Ramos (cell line): ENCODE results near the gene XPO6.
"Not testable (repeated sequence)": the region's sequence is repeated elsewhere in the genome, so short reads cannot be mapped to it uniquely, and the experiment has no call there.

Experiments used
- in situ Hi-C: fragments of 300-500 bp; cut with MboI; formaldehyde crosslinking; loops from one replicate; pipeline ENCODE4 v1.14.3; 2022; ENCODE audit warnings: low sequenced_read_pairs; ENCODE audit not compliant: unreplicated experiment

Gene XPO6, protein sequence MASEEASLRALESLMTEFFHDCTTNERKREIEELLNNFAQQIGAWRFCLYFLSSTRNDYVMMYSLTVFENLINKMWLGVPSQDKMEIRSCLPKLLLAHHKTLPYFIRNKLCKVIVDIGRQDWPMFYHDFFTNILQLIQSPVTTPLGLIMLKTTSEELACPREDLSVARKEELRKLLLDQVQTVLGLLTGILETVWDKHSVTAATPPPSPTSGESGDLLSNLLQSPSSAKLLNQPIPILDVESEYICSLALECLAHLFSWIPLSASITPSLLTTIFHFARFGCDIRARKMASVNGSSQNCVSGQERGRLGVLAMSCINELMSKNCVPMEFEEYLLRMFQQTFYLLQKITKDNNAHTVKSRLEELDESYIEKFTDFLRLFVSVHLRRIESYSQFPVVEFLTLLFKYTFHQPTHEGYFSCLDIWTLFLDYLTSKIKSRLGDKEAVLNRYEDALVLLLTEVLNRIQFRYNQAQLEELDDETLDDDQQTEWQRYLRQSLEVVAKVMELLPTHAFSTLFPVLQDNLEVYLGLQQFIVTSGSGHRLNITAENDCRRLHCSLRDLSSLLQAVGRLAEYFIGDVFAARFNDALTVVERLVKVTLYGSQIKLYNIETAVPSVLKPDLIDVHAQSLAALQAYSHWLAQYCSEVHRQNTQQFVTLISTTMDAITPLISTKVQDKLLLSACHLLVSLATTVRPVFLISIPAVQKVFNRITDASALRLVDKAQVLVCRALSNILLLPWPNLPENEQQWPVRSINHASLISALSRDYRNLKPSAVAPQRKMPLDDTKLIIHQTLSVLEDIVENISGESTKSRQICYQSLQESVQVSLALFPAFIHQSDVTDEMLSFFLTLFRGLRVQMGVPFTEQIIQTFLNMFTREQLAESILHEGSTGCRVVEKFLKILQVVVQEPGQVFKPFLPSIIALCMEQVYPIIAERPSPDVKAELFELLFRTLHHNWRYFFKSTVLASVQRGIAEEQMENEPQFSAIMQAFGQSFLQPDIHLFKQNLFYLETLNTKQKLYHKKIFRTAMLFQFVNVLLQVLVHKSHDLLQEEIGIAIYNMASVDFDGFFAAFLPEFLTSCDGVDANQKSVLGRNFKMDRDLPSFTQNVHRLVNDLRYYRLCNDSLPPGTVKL

DNA sequence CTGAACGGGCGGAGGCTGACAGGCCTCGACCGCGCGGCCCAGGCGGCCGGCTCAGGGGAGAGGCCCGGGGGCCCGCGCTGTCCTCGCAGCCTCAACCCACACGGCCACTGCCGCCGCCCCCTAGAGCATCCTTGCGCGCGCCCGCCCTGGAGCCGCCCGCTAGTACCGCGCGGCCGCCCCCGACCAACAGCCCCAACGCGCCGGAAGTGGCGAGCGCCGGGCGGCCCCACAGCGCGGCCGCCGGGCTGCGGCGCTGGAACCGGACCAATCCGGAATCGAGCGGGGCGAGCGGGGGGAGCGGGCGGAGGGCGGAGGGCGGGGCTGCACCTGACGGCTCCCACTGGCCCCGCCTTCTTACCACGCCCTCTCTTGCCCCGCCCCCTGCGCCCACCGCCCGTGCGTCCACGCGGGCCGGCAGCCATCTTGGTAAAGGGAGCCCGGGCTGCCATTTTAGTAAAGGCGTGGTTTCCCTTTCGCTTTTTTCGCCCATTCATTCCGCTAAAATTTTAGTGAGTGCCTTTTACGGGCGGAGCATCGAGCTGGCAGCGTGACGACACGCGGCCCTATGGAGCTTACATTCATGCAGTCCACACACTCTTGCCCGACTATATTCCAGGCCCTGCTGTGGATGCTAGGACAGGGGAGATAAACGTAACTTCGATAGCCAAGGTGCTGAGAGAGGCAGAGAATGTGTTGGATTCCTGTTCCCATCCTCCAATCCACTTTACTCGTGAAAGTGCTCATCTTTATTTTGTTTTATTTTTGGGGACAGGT lies at the start of gene XPO6:
XPO6 (minus strand) TSS at position 208 of the 774 bp plus-strand sequence. CDS start 597 bp downstream, outside the sequence.
- in situ Hi-C loops: no loop called here

- in situ Hi-C loops: no loop called here
Measured at GRCh38 chr16:28260193-28260592, 48.4 kb upstream of the XPO6 start.

DNA sequence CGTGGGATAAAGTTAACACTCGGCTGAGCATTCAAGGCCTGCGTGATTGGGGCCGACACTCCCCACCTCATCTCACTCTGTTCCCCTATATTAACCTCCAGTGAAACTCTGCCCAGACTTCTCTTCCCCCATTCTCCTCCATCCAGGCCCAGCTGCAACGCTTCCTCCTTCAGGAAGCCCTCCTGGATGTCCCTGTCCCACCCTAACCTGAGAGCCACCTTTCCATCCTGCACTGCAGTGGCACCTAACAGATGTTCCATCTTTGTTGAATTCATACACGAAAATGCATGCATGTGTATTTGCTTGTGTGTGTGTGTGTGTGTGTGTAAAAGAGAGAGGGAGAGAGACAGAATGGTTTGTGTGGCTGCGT lies 48.0 kb upstream of the XPO6 start:
- in situ Hi-C loops: no loop called here

DNA sequence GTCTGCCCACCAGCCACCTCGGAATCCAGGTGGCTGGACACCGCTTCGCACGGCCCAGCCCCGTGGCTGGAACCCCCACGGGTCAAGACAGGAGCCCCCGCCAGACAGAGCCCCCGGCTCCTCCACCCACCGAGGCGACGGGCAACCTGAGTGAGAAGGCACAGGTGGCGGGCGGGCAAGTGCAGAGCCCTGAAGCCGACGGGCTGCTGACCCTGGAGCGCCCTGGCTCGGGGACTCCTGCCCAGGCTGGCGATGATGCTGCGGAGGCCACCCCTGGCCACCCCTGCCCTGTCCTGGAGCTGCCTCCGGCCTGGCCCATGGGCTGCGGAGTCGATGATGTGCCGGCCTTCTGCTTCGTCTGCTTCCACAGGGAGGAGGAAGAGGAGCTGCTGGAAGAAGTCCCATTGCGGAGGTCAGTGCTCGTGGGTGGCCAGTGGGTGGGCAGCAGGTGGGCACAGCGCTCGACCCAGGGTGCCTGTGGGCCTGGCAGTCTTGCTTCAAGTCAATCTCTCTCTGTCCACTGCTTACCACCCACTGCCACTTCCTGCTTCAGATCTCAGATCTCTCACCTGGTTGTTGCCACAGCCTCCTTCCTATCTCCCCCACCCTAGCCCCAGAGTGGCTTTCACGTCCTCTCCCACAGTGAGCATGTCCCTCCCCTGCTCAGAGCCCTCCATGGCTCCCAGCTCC lies 47.5 kb upstream of the XPO6 start:
- in situ Hi-C loops: no loop called here

- in situ Hi-C loops: no loop called here
Measured at GRCh38 chr16:28258567-28258966, 46.8 kb upstream of the XPO6 start.

DNA sequence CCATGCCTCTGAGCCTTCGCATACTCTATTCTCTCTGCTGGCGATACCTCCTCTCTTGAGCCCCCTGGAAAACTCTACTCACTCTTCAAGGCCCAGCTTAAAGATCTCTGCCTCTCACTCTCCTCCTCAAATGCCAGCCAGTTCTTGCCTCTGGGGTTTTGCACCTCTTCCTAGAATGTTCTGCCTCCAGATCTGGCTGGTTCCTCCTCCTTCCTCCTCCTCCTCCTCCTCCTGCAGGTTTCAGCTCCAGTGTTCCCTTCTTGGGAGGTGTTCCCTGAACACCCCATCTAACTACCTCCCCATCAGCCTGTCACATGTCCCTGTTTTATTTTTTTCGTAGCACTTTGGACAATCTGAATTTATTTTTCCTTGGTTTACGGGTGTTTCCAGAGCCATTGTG lies 45.5 kb upstream of the XPO6 start:
- in situ Hi-C loops: no loop called here

- in situ Hi-C loops: no loop called here
Measured at GRCh38 chr16:28255838-28256237, 44.1 kb upstream of the XPO6 start.

- in situ Hi-C loops: no loop called here
Measured at GRCh38 chr16:28254158-28254557, 42.4 kb upstream of the XPO6 start.

- in situ Hi-C loops: no loop called here
Measured at GRCh38 chr16:28250999-28251398, 39.2 kb upstream of the XPO6 start.

DNA sequence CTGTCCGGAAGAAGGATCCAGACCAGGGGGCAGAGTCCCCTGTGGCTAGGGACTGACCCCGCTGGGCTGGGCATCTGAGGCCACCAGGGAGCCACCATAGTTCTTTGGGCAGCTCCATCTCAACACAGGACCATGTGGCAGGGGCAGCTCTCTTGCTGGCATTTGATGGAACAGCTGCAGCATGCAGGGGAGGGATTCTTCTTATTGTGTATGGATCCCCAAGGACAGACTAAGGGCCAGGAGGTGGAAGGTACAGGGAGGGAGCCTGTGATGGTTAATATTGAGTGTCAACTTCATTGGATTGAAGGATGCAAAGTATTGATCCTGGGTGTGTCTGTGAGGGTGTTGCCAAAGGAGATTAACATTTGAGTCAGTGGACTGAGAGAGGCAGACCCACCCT lies 37.7 kb upstream of the XPO6 start:
- in situ Hi-C loops: not testable (repeated sequence)

DNA sequence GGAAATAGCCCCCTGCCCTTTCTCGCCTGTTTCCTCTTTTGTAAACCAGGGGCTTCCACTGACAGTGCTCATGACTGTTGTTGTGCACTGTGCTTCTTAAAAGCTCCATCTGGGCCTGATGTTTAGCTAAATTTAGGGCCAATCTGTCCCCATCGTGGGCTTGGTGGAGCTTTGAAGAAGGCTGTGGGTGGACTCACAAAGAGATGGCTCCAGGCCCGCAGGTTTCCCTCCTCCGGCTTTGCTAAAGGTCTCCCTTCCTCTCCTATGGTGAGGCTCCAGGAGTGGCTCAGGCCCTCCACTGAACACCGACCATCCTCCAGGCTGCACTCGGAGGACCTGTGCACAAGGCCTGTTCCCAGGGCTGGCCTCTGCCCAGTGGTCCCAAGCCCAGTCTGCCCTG lies 30.2 kb upstream of the XPO6 start:
- in situ Hi-C loops: no loop called here

GRCh38 chr16:28237754-28238357 lies 26.1 kb upstream of the XPO6 start:
- in situ Hi-C loops: no loop called here

DNA sequence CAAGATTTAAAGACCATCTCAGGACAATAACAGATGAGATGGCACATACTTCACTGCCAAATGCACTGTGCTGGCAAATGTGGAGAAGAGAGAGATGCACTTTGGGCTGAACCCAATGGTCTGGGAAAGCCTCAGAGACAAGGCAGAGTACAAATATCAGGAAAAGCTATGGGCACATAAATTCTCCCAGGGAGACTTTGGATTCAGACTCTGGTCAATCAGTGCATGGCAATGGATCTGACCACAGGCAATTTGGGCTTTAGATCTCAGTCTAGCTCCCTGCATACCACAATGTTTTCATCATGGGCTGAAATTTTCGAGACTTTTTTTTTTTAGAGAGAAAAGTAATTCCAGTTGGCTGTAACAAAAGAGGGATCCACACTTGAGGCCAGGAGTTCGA lies 20.0 kb upstream of the XPO6 start:
- in situ Hi-C loops: no loop called here

DNA sequence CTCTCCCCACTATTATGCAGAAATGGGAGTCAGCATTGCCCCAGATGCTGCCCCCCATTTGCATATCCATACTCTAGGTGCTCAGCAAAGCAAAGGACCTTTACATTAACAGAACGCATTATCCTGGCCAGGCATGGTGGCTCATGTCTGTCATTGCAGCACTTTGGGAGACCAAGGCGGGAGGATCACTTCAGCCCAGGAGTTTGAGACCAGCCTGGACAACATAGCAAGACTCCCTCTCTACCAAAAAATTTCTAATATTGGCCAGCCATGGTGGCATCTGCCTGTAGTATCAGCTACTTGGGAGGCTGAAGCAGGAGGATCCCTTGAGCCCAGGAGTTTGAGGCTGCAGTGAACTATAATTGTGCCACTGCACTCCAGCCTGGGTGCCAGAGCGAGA lies 12.1 kb upstream of the XPO6 start:
- in situ Hi-C loops: not testable (repeated sequence)

- in situ Hi-C loops: not testable (repeated sequence)
Measured at GRCh38 chr16:28219777-28220176, 8.0 kb upstream of the XPO6 start.

- in situ Hi-C loops: no loop called here
Measured at GRCh38 chr16:28219282-28219681, 7.5 kb upstream of the XPO6 start.

DNA sequence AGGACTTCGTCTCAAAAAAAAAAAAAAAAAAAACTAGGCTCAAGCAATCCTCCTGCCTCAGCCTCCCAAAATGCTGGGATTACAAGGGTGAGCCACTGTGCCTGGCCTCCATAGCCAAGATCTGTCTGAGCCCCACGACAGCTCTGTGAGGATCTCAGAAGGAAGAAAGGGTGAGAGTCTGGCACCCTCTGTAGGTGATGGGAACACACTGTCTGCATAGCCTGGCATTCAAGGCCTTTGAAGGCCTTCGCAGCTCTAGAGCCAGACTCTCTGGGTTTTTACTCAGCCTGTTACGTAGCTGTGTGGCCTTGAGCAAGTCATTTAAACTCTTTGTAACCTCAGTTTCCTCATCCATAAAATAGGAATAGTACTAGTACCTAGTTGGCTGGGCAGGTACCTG lies 6.3 kb upstream of the XPO6 start:
- in situ Hi-C loops: no loop called here

DNA sequence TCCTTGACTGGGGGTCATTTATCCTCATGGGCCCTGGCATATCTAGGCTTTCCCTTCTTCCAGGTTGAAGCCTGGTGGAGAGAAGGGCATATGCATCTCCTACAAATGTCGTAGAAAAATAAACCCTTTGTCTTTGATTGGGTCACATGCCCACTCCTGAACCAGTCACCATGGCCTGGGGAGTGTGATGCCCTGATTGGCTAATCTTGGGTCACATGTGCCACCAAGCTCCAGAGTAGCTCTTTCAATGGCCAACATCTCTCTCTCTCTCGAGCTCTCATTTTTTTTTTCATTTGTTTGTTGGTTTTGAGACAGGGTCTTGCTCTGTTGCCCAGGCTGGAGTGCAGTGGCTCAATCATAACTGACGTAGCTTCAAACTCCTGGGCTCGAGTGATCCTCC lies 5.6 kb upstream of the XPO6 start:
- in situ Hi-C loops: no loop called here

DNA sequence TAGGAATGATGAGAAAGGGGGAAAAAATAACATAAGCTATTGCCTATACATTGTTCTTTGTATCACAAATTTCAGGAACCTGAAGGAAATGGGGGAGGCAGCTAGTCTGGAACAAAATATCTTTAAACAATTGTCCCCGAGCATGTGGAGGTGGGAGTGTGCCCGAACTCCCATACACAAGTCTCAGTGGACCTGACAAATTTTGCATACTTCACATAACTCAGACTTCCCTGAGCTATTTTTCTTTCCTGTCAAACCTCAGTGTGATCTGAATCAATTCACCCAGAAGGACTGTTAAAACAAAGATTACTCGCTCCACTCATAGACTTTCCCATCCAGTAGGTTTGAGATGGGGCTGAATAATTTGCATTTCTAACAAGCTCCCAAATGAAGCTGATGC lies 1.6 kb upstream of the XPO6 start:
- in situ Hi-C loops: no loop called here
